K562 (cell line): ENCODE data around the gene KIFAP3. TPM values are rescaled to one million over a fixed set of nuclear protein-coding genes. Genes with fewer than 3 reads are reported as not detected.

ENCODE experiments used
- ATAC-seq: fragments of 200-7000 bp; cut with Tn5 transposase; 3 replicates; pipeline ENCODE4 v1.9.1; 2020; ENCODE audit warnings: moderate library complexity
- BruUV-seq: library from RNA; stranded (reverse); fragments of 400-500 nt; replicated peaks from 2 replicates; lab custom pipeline; 2021; lab: Mats Ljungman, UMichigan
- CTCF ChIA-PET: fragments of 300-600 bp; formaldehyde crosslinking; extraction: SDS; loops from one replicate; lab custom pipeline; 2021; ENCODE audit warnings: low intra/inter-chr PET ratio; lab: Yijun Ruan, JAX
- POLR2A ChIA-PET: fragments of 300-600, 350-650 bp; sonication (Branson Sonifier 250); formaldehyde crosslinking; extraction: SDS; loops from one replicate; lab custom pipeline; 2021; ENCODE audit warnings: antibody characterized with exemption, inconsistent platforms; lab: Yijun Ruan, JAX
- DNase-seq, 4 experiments: peaks; one replicate each; pipeline versions ENCODE4 v3.0.0 to v3.0.0-alpha.2; 2011 to 2018; ENCODE audit warnings: low spot score in 3 of 4, mixed read lengths in 3 of 4; ENCODE audit errors: extremely low read depth in 1 of 4
- FAIRE-seq: peaks from 2 replicates; lab custom pipeline; 2011; peaks lifted over from hg19 to GRCh38; lab: Jason Lieb, UNC
- H2AFZ ChIP-seq: 2 replicates; pipeline ENCODE4 v1.6.0; 2011; ENCODE audit warnings: low read depth, low read length, control low read depth, inconsistent platforms
- H3K27ac ChIP-seq: fragments of 200-600 bp; 3 replicates; pipeline ENCODE4 v1.8.0; 2011; ENCODE audit warnings: low read depth, mild to moderate bottlenecking, control low read depth, inconsistent platforms, low read length, moderate library complexity, mixed read lengths; ENCODE audit errors: extremely low read depth
- H3K27me3 ChIP-seq, 2 experiments: fragments of 300-600 bp in 1 of 2; 2 replicates in 1 of 2; 3 replicates in 1 of 2; pipeline versions ENCODE4 v1.6.0 to v1.8.0; 2011; ENCODE audit warnings: inconsistent platforms in 2 of 2, low read length in 2 of 2, mild to moderate bottlenecking in 1 of 2, mixed read lengths in 1 of 2, moderate library complexity in 1 of 2; ENCODE audit not compliant: control insufficient read depth in 2 of 2, insufficient read depth in 2 of 2
- H3K36me3 ChIP-seq: fragments of 300-600 bp; 3 replicates; pipeline ENCODE4 v1.8.0; 2011; ENCODE audit warnings: mild to moderate bottlenecking, low read length, inconsistent platforms; ENCODE audit not compliant: control insufficient read depth, insufficient read depth
- H3K4me1 ChIP-seq, 2 experiments: fragments of 200-600 bp in 1 of 2; replicated peaks in 1 of 2; 2 replicates in 1 of 2; 3 replicates in 1 of 2; pipeline versions ENCODE4 v1.5.1 to v1.8.0; 2011; ENCODE audit warnings: inconsistent platforms in 2 of 2, low read length in 2 of 2, mild to moderate bottlenecking in 1 of 2, mixed read lengths in 1 of 2, moderate library complexity in 1 of 2; ENCODE audit not compliant: control insufficient read depth in 2 of 2, insufficient read depth in 2 of 2
- H3K4me2 ChIP-seq: 2 replicates; pipeline ENCODE4 v1.6.1; 2011; ENCODE audit warnings: low read length, control low read depth, inconsistent platforms, mixed read lengths; ENCODE audit not compliant: insufficient read depth
- H3K4me3 ChIP-seq: fragments of 200-600 bp; sonication (generic), shearing (Covaris generic); 2 replicates; pipeline ENCODE4 v1.5.1; 2016; ENCODE audit warnings: control low read depth, inconsistent platforms
- H3K79me2 ChIP-seq: fragments of 200-600 bp; 3 replicates; pipeline ENCODE4 v1.8.0; 2011; ENCODE audit warnings: low read length, inconsistent platforms; ENCODE audit not compliant: control insufficient read depth, insufficient read depth
- H3K9ac ChIP-seq, 2 experiments: 2 replicates each; pipeline versions ENCODE4 v1.6.0 to v1.6.1; 2011; ENCODE audit warnings: low read depth in 2 of 2, low read length in 2 of 2, control low read depth in 1 of 2, inconsistent platforms in 1 of 2, mild to moderate bottlenecking in 1 of 2, mixed read lengths in 1 of 2; ENCODE audit not compliant: insufficient read depth in 1 of 2
- H3K9me1 ChIP-seq: one replicate; pipeline ENCODE4 v1.6.0; 2011; ENCODE audit warnings: inconsistent platforms, mild to moderate bottlenecking, low read length, moderate library complexity; ENCODE audit not compliant: control insufficient read depth, insufficient read depth
- H3K9me3 ChIP-seq: replicated peaks from 2 replicates; pipeline ENCODE4 v1.5.1; 2011; ENCODE audit warnings: low read depth, low read length, inconsistent platforms; ENCODE audit not compliant: control insufficient read depth, insufficient read depth
- H4K20me1 ChIP-seq: replicated peaks from 2 replicates; pipeline ENCODE4 v1.6.1; 2011; ENCODE audit warnings: low read length, inconsistent platforms, mixed read lengths; ENCODE audit not compliant: control insufficient read depth, insufficient read depth
- E2F1 ChIP-seq: sonication (generic); formaldehyde crosslinking; IDR thresholded peaks from 2 replicates; pipeline ENCODE4 v1.8.1; 2023; ENCODE audit warnings: mild to moderate bottlenecking, missing genetic modification reagents, moderate library complexity
- HNRNPK ChIP-seq: fragments of 200-400 bp; formaldehyde crosslinking; IDR thresholded peaks from one replicate; pipeline ENCODE4 v1.6.1; 2018; ENCODE audit warnings: mild to moderate bottlenecking, low read depth, low read length; ENCODE audit not compliant: poor library complexity, severe bottlenecking
- HNRNPUL1 ChIP-seq: fragments of 200-400 bp; formaldehyde crosslinking; IDR thresholded peaks from 2 replicates; pipeline ENCODE4 v1.6.1; 2017; ENCODE audit warnings: low read length
- NCOA6 ChIP-seq: fragments of 450-650 bp; IDR thresholded peaks from 2 replicates; pipeline ENCODE4 v1.6.1; 2017; ENCODE audit warnings: mild to moderate bottlenecking
- NFE2L1 ChIP-seq: fragments of 450-650 bp; IDR thresholded peaks from 2 replicates; pipeline ENCODE4 v1.6.1; 2016; ENCODE audit warnings: missing genetic modification characterization, low read depth, mild to moderate bottlenecking, missing compliant biosample characterization, moderate library complexity, borderline replicate concordance
- PCBP1 ChIP-seq: fragments of 200-400 bp; formaldehyde crosslinking; IDR thresholded peaks from 2 replicates; pipeline ENCODE4 v1.6.1; 2018; ENCODE audit warnings: mild to moderate bottlenecking, low read depth, low read length; ENCODE audit not compliant: poor library complexity, severe bottlenecking
- PCBP2 ChIP-seq: fragments of 200-400 bp; formaldehyde crosslinking; IDR thresholded peaks from 2 replicates; pipeline ENCODE4 v1.6.1; 2018; ENCODE audit warnings: low read length, low read depth, mild to moderate bottlenecking, moderate library complexity; ENCODE audit not compliant: poor library complexity, severe bottlenecking
- SETDB1 ChIP-seq: IDR thresholded peaks from one replicate; pipeline ENCODE4 v1.6.1; 2012; ENCODE audit warnings: low read length, control low read depth, inconsistent platforms
- WGBS: fragments of 100-300 bp; shearing (Covaris generic); methylation state at CpG from one replicate; pipeline ENCODE4 v1.1.6; 2016; ENCODE audit warnings: low coverage, mixed read lengths; ENCODE audit not compliant: insufficient coverage; ENCODE audit errors: missing lambda C conversion rate; 5-methylcytosine and 5-hydroxymethylcytosine counted together
- in situ Hi-C: fragments of 300-500 bp; cut with MboI; formaldehyde crosslinking; loops from 4 replicates; pipeline ENCODE4 v1.15.0; 2018; ENCODE audit warnings: inconsistent platforms, mixed read lengths
- intact Hi-C: fragments of 100-400 bp; cut with micrococcal nuclease; formaldehyde crosslinking; loops from 2 replicates; pipeline ENCODE4 v1.14.2; 2022
- polyA plus RNA-seq, 8 experiments: library from polyadenylated mRNA; depleted of rRNA in 4 of 8; stranded (reverse) in 5 of 8; unstranded in 3 of 8; fragments of >200 nt; fragmentation: Nextera tagmentation in 2 of 8; fragmentation: Illumina TruSeq in 1 of 8; extraction: Ambion mirVana in 2 of 8; extraction: Trizol in 1 of 8; gene quantifications; 2 replicates each; pipeline versions ENCODE4 v1.2.1 to v1.2.3, GENCODE V29; 2011 to 2014; ENCODE audit warnings: inconsistent platforms in 1 of 8, missing spikeins in 1 of 8
- total RNA-seq, 7 experiments: library from RNA; depleted of rRNA in 6 of 7; stranded (reverse); fragments of >200 nt in 6 of 7; fragmentation: Illumina TruSeq in 2 of 7; extraction: Trizol in 2 of 7; gene quantifications; 2 replicates each; pipeline versions ENCODE4 v1.2.1 to v1.2.3, GENCODE V29; 2011 to 2021; ENCODE audit warnings: low replicate concordance in 1 of 7

The KIFAP3 gene
- total and polyA plus RNA-seq, 9 of the 15 experiments (the other 6 are each of a cell fraction or from before 2014, with no cell fraction given) = 8.8 to 17.5 (median 11.8) TPM

DNA sequence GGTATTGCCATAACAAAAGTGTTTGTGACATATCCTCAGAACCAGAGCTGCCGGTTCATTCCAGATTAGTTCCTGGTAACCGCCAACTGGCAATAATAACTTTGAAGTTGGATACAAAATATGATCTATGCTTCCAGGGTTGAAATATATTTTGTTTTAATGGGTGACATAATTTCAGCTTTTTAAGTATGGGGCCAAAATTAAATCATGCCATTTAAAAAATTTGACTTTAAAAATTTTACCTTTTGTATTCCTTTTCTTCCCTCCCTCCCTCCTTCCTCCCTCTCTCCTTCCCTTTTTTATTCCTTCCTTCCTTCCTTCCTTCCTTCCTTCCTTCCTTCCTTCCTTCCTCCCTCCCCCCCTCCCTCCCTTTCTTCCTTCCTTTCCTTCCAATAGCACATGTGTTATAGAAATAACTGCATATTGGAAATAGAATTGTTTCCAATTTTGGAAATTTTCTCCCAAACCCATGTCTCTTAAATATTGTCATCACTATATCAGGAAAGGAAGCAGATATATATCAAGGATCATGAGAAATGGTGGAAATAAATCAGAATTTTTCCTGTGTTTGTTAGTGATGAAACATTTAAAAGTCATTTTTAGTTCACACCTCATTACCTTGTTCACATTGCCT, 12.0 kb upstream of the KIFAP3 start:
- H3K27ac ChIP-seq = no peak overlapping the region
- H3K4me2 ChIP-seq = no peak overlapping the region
- H3K4me3 ChIP-seq = no peak overlapping the region
- H3K27me3 ChIP-seq = no peaks in the 10 kb centered on the region
- CTCF ChIA-PET = no interaction called here
- POLR2A ChIA-PET = no interaction called here
- no peaks in the 10 kb centered on the region for H3K9me1 ChIP-seq
- no peak for DNase-seq
- H2AFZ ChIP-seq = no peak overlapping the region
- H3K36me3 ChIP-seq = no peaks in the 10 kb centered on the region
- no peaks in the 10 kb centered on the region for H3K4me1 ChIP-seq
- H3K9ac ChIP-seq = no peak overlapping the region
- 8% methylated on average over 2 of the region's 2 CpGs for WGBS
- intact Hi-C loops (no loop called here), in situ Hi-C loops (no loop called here)
- no peak for ATAC-seq
- H4K20me1 ChIP-seq = no peaks in the 10 kb centered on the region
- no peak for FAIRE-seq
- TF ChIP-seq PCBP1 = peak; percentile 70
- no peak for TF ChIP-seq E2F1 (CRISPR knock-in tag)
- peak; percentile 31 for TF ChIP-seq HNRNPK
- no peak for TF ChIP-seq HNRNPUL1
- TF ChIP-seq NFE2L1 (tag) = no peak
- no peak for TF ChIP-seq NCOA6
- TF ChIP-seq PCBP2 = peak; percentile 63
- TF ChIP-seq SETDB1 = no peak
- BruUV-seq = no TSS peak
- H3K9me3 ChIP-seq = no peaks in the 10 kb centered on the region
- no peaks in the 10 kb centered on the region for H3K79me2 ChIP-seq
